Measurements from ENCODE around the gene CACNA1I. TPM values are rescaled to one million over a fixed set of nuclear protein-coding genes. Genes with fewer than 3 reads are reported as not detected.

CACNA1I gene
- polyA plus RNA-seq, 1 of the 3 experiments (the other 2 are of a cell fraction): not detected

DNA sequence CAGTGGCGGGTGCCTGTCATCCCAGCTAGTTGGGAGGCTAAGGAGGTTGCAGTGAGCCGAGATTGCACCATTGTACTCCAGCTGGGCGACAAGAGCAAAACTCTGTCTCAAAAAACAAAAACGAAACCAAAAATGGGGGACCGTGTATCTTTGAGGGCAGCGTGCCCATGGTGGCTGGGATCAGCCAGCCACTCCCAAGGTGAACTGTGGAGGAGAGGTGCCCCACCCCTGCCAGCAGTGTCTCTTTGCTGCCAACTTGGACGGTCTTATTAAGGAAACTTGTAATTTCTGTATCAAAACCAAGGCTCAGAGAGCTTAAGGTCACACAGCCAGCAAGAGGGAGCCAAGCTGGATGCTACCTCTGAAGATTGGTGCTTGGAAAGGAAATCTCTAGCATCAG lies 147.7 kb downstream of the CACNA1I start:
- POLR2A ChIA-PET: no interaction called here
- 53% methylated on average over 4 of the region's 7 CpGs for WGBS (ENCODE audit: low lambda C conversion rate)
- CTCF ChIA-PET: no interaction called here

DNA sequence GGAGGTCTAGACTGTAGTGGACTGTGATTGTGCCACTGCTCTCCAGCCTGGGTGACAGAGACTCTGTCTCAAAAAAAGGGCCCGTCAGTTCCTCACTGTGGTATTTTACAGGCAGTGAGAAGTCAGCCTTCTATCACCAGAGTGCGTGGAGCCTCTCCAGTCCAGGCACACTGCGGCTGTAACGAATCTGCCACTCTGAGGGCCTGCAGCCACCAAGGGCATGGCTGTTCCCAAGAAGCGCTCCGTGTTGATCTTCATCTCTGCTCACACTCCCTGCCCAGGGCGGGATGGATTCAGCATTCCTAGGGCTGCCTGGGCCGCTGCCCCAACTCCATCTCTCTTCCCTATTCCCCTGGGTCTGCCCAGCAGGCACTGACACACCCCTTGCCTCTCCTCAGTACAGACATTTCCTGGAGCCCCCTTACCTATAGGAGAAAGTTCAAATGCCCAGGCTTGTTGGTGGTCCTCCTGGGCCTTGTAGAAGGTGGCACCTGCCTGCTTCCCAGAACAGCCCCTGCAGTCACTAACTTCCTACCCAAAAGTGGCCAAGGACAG lies 148.4 kb downstream of the CACNA1I start:
- H3K4me3 ChIP-seq (ENCODE audit: low read depth in 2 of 2, low read length in 1 of 2): no peak overlapping the region
- no peaks in the 10 kb centered on the region for H3K9me3 ChIP-seq
- H2AFZ ChIP-seq (ENCODE audit: low read depth): no peak overlapping the region
- TF ChIP-seq TEAD4 (IDR thresholded peaks at IDR 0.05; ENCODE audit: borderline replicate concordance, insufficient read depth) (no peak), RAD21 (IDR thresholded peaks at IDR 0.05; ENCODE audit: low read length) (no peak), ELF1 (IDR thresholded peaks at IDR 0.05) (no peak), CHD2 (IDR thresholded peaks at IDR 0.05; ENCODE audit: low read length, partially characterized antibody) (no peak), TCF12 (IDR thresholded peaks at IDR 0.05) (no peak), NFIC (IDR thresholded peaks at IDR 0.05; ENCODE audit: borderline replicate concordance) (no peak), RXRA (IDR thresholded peaks at IDR 0.05; ENCODE audit: borderline replicate concordance, low read depth) (no peak)
- TF ChIP-seq, protein P1, sequence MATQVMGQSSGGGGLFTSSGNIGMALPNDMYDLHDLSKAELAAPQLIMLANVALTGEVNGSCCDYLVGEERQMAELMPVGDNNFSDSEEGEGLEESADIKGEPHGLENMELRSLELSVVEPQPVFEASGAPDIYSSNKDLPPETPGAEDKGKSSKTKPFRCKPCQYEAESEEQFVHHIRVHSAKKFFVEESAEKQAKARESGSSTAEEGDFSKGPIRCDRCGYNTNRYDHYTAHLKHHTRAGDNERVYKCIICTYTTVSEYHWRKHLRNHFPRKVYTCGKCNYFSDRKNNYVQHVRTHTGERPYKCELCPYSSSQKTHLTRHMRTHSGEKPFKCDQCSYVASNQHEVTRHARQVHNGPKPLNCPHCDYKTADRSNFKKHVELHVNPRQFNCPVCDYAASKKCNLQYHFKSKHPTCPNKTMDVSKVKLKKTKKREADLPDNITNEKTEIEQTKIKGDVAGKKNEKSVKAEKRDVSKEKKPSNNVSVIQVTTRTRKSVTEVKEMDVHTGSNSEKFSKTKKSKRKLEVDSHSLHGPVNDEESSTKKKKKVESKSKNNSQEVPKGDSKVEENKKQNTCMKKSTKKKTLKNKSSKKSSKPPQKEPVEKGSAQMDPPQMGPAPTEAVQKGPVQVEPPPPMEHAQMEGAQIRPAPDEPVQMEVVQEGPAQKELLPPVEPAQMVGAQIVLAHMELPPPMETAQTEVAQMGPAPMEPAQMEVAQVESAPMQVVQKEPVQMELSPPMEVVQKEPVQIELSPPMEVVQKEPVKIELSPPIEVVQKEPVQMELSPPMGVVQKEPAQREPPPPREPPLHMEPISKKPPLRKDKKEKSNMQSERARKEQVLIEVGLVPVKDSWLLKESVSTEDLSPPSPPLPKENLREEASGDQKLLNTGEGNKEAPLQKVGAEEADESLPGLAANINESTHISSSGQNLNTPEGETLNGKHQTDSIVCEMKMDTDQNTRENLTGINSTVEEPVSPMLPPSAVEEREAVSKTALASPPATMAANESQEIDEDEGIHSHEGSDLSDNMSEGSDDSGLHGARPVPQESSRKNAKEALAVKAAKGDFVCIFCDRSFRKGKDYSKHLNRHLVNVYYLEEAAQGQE (IDR thresholded peaks at IDR 0.05; ENCODE audit: low read depth, low read length): no peak
- H3K9me2 ChIP-seq: no peaks in the 10 kb centered on the region
- H3K4me1 ChIP-seq (ENCODE audit: control insufficient read depth in 1 of 2, insufficient read depth in 2 of 2, low read depth in 1 of 2, low read length in 1 of 2): peaks cover 0 to 2% of the 10 kb centered on the region in 2 experiments; a peak in 1 of 4 replicates
- POLR2A ChIA-PET: no interaction called here
- WGBS (ENCODE audit: low lambda C conversion rate): 57% methylated on average over 3 of the region's 8 CpGs
- no peaks in the 10 kb centered on the region for H4K20me1 ChIP-seq (ENCODE audit: insufficient read depth)
- DNase-seq: no peak
- H3K4me2 ChIP-seq: no peak overlapping the region
- no peaks in the 10 kb centered on the region for H3K36me3 ChIP-seq (replicated peaks in 1 of 2; ENCODE audit: control insufficient read depth in 1 of 2, insufficient read depth in 2 of 2, low read length in 1 of 2)
- no peak overlapping the region for H3K9ac ChIP-seq
- CTCF ChIA-PET: no interaction called here
- H3K27ac ChIP-seq (ENCODE audit: low read depth in 2 of 2, low read length in 1 of 2): no peak overlapping the region
- no peaks in the 10 kb centered on the region for H3K27me3 ChIP-seq (ENCODE audit: insufficient read depth)
- no peaks in the 10 kb centered on the region for H3K79me2 ChIP-seq (ENCODE audit: insufficient read depth)
- no peaks in the 10 kb centered on the region for H3F3A ChIP-seq (replicated peaks; ENCODE audit: insufficient read depth)

More for the DNA sequence above, 147.7 kb downstream of the CACNA1I start:
- Histone ChIP-seq H2AFZ (ENCODE audit: low read depth) (no peak overlapping the region), H3K4me3 (ENCODE audit: low read depth in 2 of 2, low read length in 1 of 2) (no peak overlapping the region), H3F3A (replicated peaks; ENCODE audit: insufficient read depth) (no peaks in the 10 kb centered on the region), H3K9me2 (no peaks in the 10 kb centered on the region), H3K4me1 (ENCODE audit: control insufficient read depth in 1 of 2, insufficient read depth in 2 of 2, low read depth in 1 of 2, low read length in 1 of 2) (peaks cover 0 to 2% of the 10 kb centered on the region in 2 experiments; a peak in 1 of 4 replicates), H4K20me1 (ENCODE audit: insufficient read depth) (no peaks in the 10 kb centered on the region), H3K9ac (no peak overlapping the region), H3K4me2 (no peak overlapping the region), H3K9me3 (no peaks in the 10 kb centered on the region), H3K27me3 (ENCODE audit: insufficient read depth) (no peaks in the 10 kb centered on the region), H3K36me3 (replicated peaks in 1 of 2; ENCODE audit: control insufficient read depth in 1 of 2, insufficient read depth in 2 of 2, low read length in 1 of 2) (no peaks in the 10 kb centered on the region), H3K27ac (ENCODE audit: low read depth in 2 of 2, low read length in 1 of 2) (no peak overlapping the region), H3K79me2 (ENCODE audit: insufficient read depth) (no peaks in the 10 kb centered on the region)
- TF ChIP-seq RCOR1 (IDR thresholded peaks at IDR 0.05; ENCODE audit: low read length): no peak
- TF ChIP-seq, protein P2, sequence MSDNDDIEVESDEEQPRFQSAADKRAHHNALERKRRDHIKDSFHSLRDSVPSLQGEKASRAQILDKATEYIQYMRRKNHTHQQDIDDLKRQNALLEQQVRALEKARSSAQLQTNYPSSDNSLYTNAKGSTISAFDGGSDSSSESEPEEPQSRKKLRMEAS (IDR thresholded peaks at IDR 0.05; ENCODE audit: low read depth): no peak
- no peak for TF ChIP-seq FOXM1 (IDR thresholded peaks at IDR 0.05; ENCODE audit: low read depth)
- TF ChIP-seq SIN3A (IDR thresholded peaks at IDR 0.05; ENCODE audit: borderline replicate concordance, low read depth, low read length): no peak
- no peak for TF ChIP-seq NFIC (IDR thresholded peaks at IDR 0.05; ENCODE audit: borderline replicate concordance)
- no peak for TF ChIP-seq CHD2 (IDR thresholded peaks at IDR 0.05; ENCODE audit: low read length, partially characterized antibody)
- no peak for TF ChIP-seq SMC3 (IDR thresholded peaks at IDR 0.05; ENCODE audit: low read depth, low read length)
- no peak for TF ChIP-seq TAF1 (IDR thresholded peaks at IDR 0.05; ENCODE audit: borderline replicate concordance, low read depth, low read length)
- no peak for TF ChIP-seq JUND (IDR thresholded peaks at IDR 0.05)
- TF ChIP-seq FOSL2 (IDR thresholded peaks at IDR 0.05; ENCODE audit: borderline replicate concordance, low read depth): no peak
- TF ChIP-seq TEAD4 (IDR thresholded peaks at IDR 0.05; ENCODE audit: borderline replicate concordance, insufficient read depth): no peak
- TF ChIP-seq TCF12 (IDR thresholded peaks at IDR 0.05): no peak
- TF ChIP-seq YY1 (IDR thresholded peaks at IDR 0.05; ENCODE audit: low read depth): no peak
- TF ChIP-seq GATA2 (CRISPR knock-in tag; IDR thresholded peaks at IDR 0.05): no peak
- TF ChIP-seq, protein P3, sequence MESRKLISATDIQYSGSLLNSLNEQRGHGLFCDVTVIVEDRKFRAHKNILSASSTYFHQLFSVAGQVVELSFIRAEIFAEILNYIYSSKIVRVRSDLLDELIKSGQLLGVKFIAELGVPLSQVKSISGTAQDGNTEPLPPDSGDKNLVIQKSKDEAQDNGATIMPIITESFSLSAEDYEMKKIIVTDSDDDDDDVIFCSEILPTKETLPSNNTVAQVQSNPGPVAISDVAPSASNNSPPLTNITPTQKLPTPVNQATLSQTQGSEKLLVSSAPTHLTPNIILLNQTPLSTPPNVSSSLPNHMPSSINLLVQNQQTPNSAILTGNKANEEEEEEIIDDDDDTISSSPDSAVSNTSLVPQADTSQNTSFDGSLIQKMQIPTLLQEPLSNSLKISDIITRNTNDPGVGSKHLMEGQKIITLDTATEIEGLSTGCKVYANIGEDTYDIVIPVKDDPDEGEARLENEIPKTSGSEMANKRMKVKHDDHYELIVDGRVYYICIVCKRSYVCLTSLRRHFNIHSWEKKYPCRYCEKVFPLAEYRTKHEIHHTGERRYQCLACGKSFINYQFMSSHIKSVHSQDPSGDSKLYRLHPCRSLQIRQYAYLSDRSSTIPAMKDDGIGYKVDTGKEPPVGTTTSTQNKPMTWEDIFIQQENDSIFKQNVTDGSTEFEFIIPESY (IDR thresholded peaks at IDR 0.05; ENCODE audit: borderline replicate concordance, low read depth): no peak
- DNase-seq: no peak

Measured in SK-N-SH (cell line).